HG03064 (cell line): ENCODE results near the gene GNAO1.

ENCODE experiments used
- ATAC-seq: cut with Tn5 transposase; IDR thresholded peaks from one replicate; pipeline ENCODE4 v1.9.1; 2021; ENCODE audit warnings: low read depth; ENCODE audit not compliant: unreplicated experiment

Gene GNAO1

DNA sequence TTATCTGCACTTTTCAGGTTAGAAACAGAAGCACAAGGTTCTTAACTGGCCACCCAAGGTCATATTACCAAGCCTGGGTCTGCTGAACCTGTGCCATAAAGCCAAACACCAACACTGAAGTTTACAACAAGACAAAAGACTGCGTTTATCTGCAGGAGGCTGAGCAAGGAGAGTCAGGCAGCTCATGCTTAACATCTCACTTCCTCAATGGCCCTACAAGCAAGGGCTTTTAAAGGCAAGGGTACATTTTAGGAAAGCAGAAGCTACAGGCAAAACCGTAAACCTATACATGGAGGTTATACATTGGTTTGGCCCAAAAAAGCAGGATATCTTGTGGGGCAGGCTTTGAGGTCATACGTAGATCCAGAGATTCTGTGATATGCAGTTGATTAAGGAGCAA lies 91.2 kb downstream of the GNAO1 start:
- ATAC-seq, result no peak

DNA sequence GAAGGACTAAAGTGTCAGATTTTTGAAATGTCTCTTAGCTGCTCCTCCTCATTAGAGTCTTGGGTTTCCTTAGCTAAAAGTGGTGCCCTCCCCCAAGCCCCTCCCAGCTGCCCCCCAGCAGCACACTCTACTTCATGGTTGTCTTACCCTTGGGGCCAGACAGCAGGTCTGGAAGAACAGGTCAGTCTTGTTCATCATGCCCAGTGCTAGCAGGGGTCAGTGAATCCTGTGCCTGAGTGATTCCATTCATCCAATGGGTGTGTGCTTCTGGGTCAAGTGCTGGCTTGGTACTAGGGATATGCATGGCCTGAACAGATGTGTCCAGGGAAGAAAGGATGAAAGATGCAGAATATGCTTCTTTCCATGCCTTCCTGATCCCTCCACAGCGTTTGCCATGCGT lies 93.2 kb downstream of the GNAO1 start:
- ATAC-seq, result no peak

- ATAC-seq, result no peak
Measured at GRCh38 chr16:56286809-56287208, 95.5 kb downstream of the GNAO1 start.

DNA sequence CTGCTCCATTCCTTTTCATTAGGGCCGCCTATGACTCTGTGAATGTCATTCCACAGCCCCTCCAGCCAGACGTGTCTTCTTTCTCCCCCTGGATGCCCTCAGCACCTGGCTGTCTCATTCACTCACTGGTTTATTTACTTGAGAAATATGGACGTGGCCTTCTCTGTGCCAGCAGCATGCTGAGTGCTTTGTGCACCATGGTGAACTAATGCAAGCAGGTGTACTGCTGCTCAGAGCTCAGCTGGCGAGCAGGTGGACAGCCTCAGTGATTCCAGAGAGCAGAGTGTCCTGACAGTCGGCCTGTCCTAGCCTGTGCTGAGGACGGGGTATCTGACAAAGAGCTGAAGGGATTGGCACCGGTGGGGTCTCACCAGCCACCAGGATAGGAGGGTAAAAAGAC lies 96.7 kb downstream of the GNAO1 start:
- ATAC-seq, result no peak

DNA sequence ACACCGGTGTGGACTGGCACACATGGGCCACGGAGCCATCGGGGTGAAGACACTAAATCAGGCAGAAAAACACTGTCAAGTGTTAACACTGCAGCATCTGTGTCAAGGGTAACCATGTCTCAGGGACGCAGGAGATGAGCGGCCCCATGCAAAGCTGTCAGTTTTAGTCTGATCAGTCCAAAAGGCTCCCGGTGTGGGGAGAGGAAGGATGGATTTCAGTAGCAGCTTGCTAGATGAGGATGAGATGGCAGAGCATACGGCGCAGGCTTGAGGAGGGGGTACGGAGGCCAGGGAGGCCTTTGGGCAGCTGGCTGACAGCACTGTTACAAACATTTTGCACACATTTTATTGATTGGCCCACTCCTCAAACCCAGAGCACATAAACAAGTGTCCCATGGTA lies 98.1 kb downstream of the GNAO1 start:
- no peak for ATAC-seq

- no peak for ATAC-seq
Measured at GRCh38 chr16:56289862-56290261, 98.6 kb downstream of the GNAO1 start.

DNA sequence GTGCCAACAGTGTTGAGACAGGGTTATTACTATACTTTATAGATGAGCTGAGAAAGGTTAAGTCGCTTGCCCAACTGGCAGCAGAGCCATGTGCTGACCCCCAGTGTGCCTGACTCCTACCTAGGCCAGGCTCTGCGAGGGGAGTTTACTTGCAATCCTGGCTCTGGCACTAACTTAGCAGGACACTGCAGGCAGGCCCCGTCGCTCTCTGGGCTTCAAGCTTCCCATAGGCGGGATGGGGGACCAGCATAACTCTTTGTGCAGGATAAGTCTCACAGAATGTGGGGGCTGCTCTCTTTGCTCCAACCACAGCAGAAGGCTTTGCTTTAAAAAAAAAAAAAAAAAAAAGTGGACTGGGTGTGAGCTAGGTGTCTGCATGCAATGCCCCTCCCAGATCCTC lies 102.7 kb downstream of the GNAO1 start:
- ATAC-seq, result no peak

DNA sequence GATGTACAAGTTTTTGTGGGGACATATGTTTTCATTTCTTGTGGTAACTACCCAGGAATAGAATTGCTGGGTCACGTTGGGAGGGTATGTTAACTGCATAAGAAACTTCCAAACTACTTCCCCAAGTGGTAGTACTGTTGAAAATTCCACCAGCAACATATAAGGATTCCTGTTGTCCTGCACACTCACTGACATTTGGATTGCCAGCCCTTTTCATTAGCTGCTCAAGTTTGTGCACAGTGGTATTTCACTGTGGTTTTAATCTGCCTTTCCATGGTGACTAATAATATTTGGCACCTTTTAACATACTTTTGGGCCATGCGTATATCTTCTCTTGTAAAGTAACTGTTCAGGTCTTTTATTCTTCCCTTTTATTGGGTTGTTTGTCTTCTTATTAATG lies 103.3 kb downstream of the GNAO1 start:
- ATAC-seq, result no peak

DNA sequence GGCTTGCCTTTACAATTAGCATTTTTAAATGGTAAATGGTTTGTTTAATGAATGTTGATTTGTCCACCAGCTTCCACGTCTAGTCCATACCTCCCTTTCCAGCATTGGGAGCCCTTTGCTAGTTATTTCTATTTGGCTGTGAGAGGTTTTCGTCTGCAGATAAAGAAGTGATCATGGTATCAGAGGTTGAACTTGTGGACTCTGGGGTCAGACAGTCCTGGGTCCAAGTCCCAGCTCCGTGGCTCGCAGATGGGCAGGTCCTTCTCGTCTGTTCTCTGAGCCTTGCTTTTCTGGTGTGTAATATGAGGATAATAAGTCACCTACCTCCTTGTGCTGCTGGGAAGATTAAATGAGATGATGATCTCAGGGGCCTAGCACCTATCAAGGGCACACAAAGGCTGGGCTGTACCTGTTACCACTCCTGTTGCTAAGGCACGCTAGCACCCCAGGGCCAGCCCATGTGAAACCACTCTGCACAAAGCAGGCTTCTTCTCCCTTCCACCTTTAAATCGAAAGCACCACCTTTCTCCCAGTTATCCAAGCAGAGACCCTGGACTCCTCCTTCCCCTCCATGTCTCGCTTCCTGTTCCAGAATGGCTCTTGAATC lies 103.9 kb downstream of the GNAO1 start:
- no peak for ATAC-seq

DNA sequence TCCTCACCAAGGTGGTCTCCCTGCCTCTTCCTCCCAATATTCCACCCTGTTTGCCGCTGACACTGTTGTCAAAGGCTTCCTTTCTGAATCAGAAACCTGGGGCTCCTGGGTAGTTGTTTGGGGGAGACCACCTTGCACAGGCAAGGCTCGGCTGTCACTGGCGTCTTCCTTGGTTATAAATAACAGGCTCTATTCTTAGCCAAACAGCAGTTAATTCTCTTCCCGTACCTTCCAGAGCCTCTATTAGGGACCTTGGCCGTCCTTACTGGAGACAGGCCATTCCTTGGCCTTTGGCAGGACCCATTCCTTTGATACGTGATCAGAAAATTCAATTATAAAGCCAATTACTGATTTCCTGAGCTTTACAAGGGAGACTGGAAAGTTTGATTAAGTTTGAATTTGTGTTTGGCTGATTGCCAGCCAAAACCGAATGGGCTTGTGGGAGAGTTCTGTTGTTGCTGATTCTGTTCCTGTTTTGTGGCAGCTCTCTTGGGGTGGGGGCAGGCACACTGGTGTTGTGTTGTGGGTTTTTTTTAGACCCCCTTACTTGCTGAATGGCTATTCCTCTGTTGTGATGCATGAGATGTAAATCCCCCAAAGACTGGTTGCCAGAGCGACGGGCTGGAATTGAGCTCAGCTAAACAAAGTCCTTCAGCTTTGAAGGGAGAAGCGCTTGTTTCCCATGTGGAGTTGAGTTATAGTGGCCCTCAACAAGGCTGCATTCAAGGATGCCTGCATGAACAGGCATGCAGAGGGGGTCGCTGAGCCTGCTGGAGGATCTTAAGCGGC lies 104.6 kb downstream of the GNAO1 start:
- ATAC-seq, result no peak

- ATAC-seq, result no peak
Measured at GRCh38 chr16:56297684-56298083, 106.4 kb downstream of the GNAO1 start.

- ATAC-seq, result no peak
Measured at GRCh38 chr16:56298116-56298515, 106.8 kb downstream of the GNAO1 start.

DNA sequence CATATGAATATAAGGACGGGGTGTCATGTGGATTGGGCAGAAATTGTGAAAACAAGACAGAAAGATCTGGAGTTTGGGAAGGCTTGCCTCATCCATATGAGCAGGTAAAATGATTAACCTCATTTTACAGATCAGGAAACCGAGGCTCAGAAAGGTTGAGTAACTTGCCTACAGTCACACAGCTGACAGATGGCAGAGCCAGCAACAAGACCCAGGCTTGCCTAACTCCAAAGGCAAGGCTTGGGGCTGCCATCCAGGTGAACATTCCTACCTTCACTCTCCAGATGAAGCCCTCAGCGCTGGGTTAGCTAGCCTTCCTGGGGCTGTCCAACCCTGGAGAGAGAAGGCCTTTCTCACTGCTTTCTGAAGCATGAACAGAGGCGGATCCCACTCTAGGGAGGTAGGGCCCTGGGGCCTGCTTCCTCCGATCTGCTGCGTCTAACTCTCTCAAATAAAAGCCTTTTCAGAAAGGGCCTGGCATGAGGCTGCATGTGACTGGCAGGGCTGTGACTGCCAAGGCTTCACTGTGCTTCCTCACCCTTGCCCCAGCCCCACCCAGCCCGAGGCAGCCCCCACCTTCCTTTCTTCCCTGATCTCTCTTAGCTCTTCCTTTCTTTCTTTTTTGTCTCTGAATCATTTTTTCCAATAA lies 107.8 kb downstream of the GNAO1 start:
- ATAC-seq, result no peak

- ATAC-seq, result no peak
Measured at GRCh38 chr16:56300242-56300623, 108.9 kb downstream of the GNAO1 start.

- ATAC-seq, result no peak
Measured at GRCh38 chr16:56300891-56301850, 109.9 kb downstream of the GNAO1 start.

DNA sequence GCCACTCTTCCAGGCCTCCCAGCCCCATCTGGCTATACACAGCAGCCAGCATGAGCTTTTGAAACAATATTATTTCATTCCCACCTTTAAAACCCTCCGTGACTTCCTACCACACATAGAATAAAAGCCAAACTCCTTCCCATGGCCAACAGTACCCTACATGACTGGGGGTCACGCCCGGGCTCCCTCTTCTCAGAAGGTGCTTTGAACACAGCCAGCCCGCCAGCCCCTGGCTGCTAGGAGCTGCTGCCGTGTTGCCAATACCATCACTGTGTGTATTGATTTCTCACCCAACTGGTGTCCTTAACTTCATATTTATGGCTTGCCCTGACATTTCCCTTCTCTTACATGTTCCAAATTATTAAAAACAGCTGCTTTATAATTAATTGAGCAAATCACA lies 111.2 kb downstream of the GNAO1 start:
- no peak for ATAC-seq

DNA sequence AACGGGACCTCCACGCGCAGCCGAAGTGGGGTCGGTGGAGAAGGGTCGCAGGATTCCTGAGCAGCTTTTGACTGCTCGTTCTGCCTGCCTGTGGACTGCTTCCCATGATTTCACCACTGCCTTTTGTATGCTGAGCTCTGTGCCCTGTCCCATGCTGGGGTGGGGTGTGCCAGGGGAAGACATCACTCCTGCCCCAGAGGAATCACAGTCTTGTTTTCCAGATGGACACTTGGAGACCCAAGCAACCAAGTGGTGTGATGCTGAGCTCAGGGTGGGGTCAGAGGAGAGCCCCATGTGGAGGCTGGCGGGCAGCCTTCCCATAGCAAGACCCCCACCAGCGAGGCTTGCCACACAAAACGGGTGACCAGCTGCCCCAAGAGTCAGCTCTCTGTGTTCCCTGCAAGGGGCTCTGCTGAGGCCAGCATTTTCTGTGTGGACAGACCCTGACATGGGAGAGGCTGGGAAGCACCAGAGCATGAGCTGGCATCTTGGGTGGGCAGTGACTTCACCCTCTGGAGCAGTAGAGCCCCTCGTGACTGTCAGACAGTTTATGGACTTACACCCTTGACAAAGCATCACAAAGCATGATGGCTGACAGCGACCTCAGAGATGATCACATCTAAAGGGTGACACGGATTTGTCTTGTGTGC lies 111.9 kb downstream of the GNAO1 start:
- no peak for ATAC-seq

DNA sequence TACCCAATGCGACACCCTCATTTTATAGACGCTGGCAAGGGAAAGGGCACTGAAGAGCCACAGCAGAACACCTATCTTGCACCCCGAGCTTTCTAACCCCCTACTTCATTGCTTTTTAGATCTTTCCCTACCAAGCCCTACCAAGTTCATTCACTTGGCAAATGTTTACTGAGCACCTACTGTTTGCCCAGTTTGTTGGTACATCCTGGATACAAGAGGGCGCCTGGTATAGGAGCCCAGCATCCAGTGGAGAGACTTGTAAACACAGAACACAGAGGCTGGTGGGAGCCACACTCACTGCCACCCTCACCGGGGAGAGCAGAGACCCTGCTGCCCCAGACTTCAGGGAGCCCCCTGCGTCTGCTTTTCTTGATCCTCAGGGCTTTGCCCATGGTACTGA lies 112.6 kb downstream of the GNAO1 start:
- no peak for ATAC-seq

GRCh38 chr16:56305956-56306565 lies 114.8 kb downstream of the GNAO1 start:
- no peak for ATAC-seq
